ENCODE data around the gene THEMIS. TPM values are rescaled to one million over a fixed set of nuclear protein-coding genes. Genes with fewer than 3 reads are reported as not detected.

THEMIS gene
- total RNA-seq, 2 donors from 2014 or later = 0.40 to 1.6 TPM

DNA sequence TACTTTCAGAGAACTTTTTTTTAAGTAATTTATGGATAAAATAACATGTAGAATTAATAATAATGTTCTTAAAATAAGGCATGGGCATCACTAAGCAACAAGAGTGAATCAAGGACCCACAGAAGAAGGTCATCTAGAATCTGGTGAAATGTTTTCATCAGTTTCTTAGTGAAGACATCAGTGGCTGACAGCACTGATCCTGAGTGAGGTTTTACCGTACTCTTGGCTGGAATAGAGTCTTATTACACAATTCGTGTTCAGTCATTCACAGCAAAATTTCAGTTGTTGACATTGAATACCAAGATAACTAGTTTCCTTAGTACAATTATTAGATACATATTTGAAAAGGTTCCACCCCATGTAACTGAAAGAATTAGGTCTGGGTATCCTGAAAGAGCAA, 183.5 kb downstream of the THEMIS start:
- Histone ChIP-seq H3K4me1 (replicated peaks) (no peaks in the 10 kb centered on the region), H3K36me3 (no peaks in the 10 kb centered on the region), H3K27me3 (replicated peaks; ENCODE audit: insufficient read depth) (no peaks in the 10 kb centered on the region), H3K4me3 (no peak overlapping the region), H3K9me3 (no peaks in the 10 kb centered on the region), H3K27ac (no peak overlapping the region)
- 83% methylated on average over 2 of the region's 2 CpGs for WGBS
- no peak for DNase-seq (ENCODE audit: low spot score)
- intact Hi-C loops (cut with DNase I) = no loop called here
- no peak for TF ChIP-seq POLR2A (IDR thresholded peaks at IDR 0.05)
- no peak for TF ChIP-seq POLR2AphosphoS5 (IDR thresholded peaks at IDR 0.05)
- TF ChIP-seq, protein P1, sequence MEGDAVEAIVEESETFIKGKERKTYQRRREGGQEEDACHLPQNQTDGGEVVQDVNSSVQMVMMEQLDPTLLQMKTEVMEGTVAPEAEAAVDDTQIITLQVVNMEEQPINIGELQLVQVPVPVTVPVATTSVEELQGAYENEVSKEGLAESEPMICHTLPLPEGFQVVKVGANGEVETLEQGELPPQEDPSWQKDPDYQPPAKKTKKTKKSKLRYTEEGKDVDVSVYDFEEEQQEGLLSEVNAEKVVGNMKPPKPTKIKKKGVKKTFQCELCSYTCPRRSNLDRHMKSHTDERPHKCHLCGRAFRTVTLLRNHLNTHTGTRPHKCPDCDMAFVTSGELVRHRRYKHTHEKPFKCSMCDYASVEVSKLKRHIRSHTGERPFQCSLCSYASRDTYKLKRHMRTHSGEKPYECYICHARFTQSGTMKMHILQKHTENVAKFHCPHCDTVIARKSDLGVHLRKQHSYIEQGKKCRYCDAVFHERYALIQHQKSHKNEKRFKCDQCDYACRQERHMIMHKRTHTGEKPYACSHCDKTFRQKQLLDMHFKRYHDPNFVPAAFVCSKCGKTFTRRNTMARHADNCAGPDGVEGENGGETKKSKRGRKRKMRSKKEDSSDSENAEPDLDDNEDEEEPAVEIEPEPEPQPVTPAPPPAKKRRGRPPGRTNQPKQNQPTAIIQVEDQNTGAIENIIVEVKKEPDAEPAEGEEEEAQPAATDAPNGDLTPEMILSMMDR (IDR thresholded peaks at IDR 0.05) = no peak

DNA sequence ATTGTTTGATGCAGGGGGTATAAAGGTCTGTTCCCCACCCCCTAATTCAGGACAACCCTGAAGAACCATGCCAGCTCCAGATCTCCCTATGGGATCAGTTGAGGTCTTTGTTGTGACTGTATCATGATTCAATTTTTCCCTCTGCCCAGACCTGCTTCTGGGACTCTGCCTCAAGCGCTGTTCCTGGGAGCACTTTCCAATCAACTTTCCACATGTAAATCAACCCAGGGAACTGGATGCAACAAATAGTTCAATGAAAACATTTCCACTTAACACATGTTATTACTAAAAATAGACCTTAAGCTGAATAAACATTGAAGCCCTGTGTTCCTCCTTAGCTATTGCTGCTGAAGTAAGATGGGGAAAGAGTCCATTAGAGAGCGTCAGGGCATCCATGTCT, 184.4 kb downstream of the THEMIS start:
- Histone ChIP-seq H3K4me3 (no peak overlapping the region), H3K27me3 (replicated peaks; ENCODE audit: insufficient read depth) (no peaks in the 10 kb centered on the region), H3K36me3 (no peaks in the 10 kb centered on the region), H3K27ac (no peak overlapping the region), H3K4me1 (replicated peaks) (no peaks in the 10 kb centered on the region), H3K9me3 (no peaks in the 10 kb centered on the region)
- no peak for DNase-seq (ENCODE audit: low spot score)
- 95% methylated on average over 2 of the region's 2 CpGs for WGBS
- TF ChIP-seq POLR2AphosphoS5 (IDR thresholded peaks at IDR 0.05) = no peak
- TF ChIP-seq, protein P1 (IDR thresholded peaks at IDR 0.05) = no peak
- no peak for TF ChIP-seq POLR2A (IDR thresholded peaks at IDR 0.05)
- intact Hi-C loops (cut with DNase I) = no loop called here

DNA sequence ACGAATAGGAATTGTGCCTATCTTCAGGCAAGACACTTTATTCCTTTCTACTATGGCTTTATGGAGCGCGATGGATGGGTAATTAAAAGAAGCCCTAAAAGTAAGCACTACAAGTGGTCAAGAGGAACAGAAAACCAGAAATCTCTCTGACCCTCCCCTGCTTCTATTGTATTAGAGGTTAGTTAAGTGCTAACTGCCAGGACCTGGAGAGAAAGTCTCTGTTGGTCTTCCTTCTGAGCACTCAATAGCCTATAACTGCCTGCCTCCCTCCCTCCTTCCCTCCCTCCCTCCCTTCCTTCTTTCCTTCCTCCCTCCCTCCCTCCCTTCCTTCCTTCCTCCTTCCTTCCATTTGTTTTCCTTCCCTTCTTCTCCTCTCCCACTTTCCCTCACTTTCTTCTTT, 190.2 kb downstream of the THEMIS start:
- DNase-seq (ENCODE audit: low spot score) = no peak

DNA sequence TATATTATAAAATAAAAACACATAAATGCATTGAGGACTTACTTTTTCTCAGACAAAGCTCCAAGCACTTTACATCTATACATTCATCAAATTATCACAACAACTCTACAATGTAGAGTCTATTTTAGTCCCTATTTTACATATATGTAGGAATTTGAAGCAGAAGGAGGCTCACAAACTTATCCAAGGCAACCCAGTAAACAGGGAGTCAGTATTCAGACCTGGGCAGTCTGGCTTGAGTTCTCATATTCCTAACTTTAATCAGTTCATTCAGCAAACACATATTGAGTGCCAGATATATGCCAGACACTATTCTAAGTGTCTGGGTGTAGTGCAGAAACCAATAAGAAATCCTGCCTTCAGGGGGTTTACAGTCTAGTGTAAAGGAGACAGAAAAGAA, 194.6 kb downstream of the THEMIS start:
- H3K27ac ChIP-seq = no peak overlapping the region
- no peak for DNase-seq (ENCODE audit: low spot score)
- no peaks in the 10 kb centered on the region for H3K9me3 ChIP-seq
- no peaks in the 10 kb centered on the region for H3K27me3 ChIP-seq (replicated peaks; ENCODE audit: insufficient read depth)
- no peak overlapping the region for H3K4me3 ChIP-seq
- intact Hi-C loops (cut with DNase I) = loop anchor here (10.0 kb wide), 1 partner anchor 401 kb away; no protein-coding TSS in a partner anchor
- no peaks in the 10 kb centered on the region for H3K36me3 ChIP-seq
- H3K4me1 ChIP-seq (replicated peaks) = no peaks in the 10 kb centered on the region
- TF ChIP-seq POLR2A (IDR thresholded peaks at IDR 0.05) (no peak), POLR2AphosphoS5 (IDR thresholded peaks at IDR 0.05) (no peak)
- TF ChIP-seq, protein P1 (IDR thresholded peaks at IDR 0.05) = no peak

More for the DNA sequence above, 190.2 kb downstream of the THEMIS start:
- intact Hi-C loops (cut with DNase I) = no loop called here
- Histone ChIP-seq H3K27me3 (replicated peaks; ENCODE audit: insufficient read depth) (no peaks in the 10 kb centered on the region), H3K4me1 (replicated peaks) (no peaks in the 10 kb centered on the region), H3K27ac (no peak overlapping the region), H3K9me3 (no peaks in the 10 kb centered on the region), H3K4me3 (no peak overlapping the region), H3K36me3 (no peaks in the 10 kb centered on the region)
- 67% methylated on average over 3 of the region's 3 CpGs for WGBS
- TF ChIP-seq, protein P1 (IDR thresholded peaks at IDR 0.05) = no peak
- no peak for TF ChIP-seq POLR2A (IDR thresholded peaks at IDR 0.05)
- no peak for TF ChIP-seq POLR2AphosphoS5 (IDR thresholded peaks at IDR 0.05)

DNA sequence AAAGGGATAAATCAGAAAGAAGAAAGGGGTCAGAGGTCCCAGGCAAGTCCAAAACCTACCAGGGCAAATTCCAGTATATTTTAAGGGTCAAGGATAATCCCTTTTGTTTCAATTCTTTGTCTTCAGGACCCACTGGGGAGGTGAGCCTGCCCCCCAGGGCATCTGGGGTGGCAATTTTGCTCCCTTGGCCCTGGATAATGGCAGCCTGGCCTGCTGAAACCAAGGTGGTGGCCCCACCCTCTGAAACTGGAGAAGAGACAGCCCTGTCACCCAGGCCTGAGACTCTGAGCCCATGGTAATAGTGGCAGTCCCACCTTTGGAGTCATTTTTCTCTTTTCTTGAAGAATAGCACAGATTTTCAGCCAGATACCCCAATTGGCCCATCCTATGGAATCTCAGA, 205.8 kb downstream of the THEMIS start:
- H3K27me3 ChIP-seq (replicated peaks; ENCODE audit: insufficient read depth) = no peaks in the 10 kb centered on the region
- no peaks in the 10 kb centered on the region for H3K9me3 ChIP-seq
- intact Hi-C loops (cut with DNase I) = no loop called here
- H3K36me3 ChIP-seq = no peaks in the 10 kb centered on the region
- H3K4me1 ChIP-seq (replicated peaks) = no peaks in the 10 kb centered on the region
- TF ChIP-seq, protein P1 (IDR thresholded peaks at IDR 0.05) = no peak
- TF ChIP-seq POLR2A (IDR thresholded peaks at IDR 0.05) (no peak), POLR2AphosphoS5 (IDR thresholded peaks at IDR 0.05) (no peak)
- no peak overlapping the region for H3K4me3 ChIP-seq
- no peak for DNase-seq (ENCODE audit: low spot score)
- no peak overlapping the region for H3K27ac ChIP-seq

Data from prostate gland (tissue), 2 donors.